Tibial nerve (tissue), 4 donors: Measurements from ENCODE around the gene DNAH6.

Source experiments
- CTCF ChIP-seq, 5 experiments: fragments of 200-600 bp in 3 of 5; fragments of 450-650 bp in 2 of 5; sonication (generic) in 3 of 5; IDR thresholded peaks; one replicate each; pipeline ENCODE4 v1.5.1; 2016 to 2019; ENCODE audit warnings: antibody characterized with exemption in 5 of 5, mild to moderate bottlenecking in 3 of 5, moderate library complexity in 2 of 5
- EP300 ChIP-seq, 2 donors: sonication (generic); formaldehyde crosslinking; IDR thresholded peaks; one replicate each; pipeline ENCODE4 v1.6.1; 2017; ENCODE audit warnings: antibody characterized with exemption in 2 of 2, mild to moderate bottlenecking in 1 of 2

GRCh38 chr2:84690225-84690624 is 173.9 kb downstream of the DNAH6 start:
- no peak for TF ChIP-seq CTCF (IDR thresholded peaks at IDR 0.05)
- no peak for TF ChIP-seq EP300 (IDR thresholded peaks at IDR 0.05)
